Neural crest cell (in vitro differentiated cells): Measurements from ENCODE around the gene PCDH1. TPM values are rescaled to one million over a fixed set of nuclear protein-coding genes. Genes with fewer than 3 reads are reported as not detected.

Experiments used
- DNase-seq: peaks from one replicate; pipeline ENCODE4 v3.0.0; 2021; ENCODE audit warnings: low read depth, mixed read lengths, low spot score
- H3K27ac Mint-ChIP-seq: one replicate; pipeline ENCODE4 v1.8.0; 2021; ENCODE audit warnings: mild to moderate bottlenecking, mixed read lengths; ENCODE audit not compliant: unreplicated experiment
- H3K27me3 Mint-ChIP-seq: 2 replicates; pipeline ENCODE4 v1.8.0; 2021; ENCODE audit warnings: low read depth, mild to moderate bottlenecking, mixed read lengths
- H3K36me3 Mint-ChIP-seq: 2 replicates; pipeline ENCODE4 v1.8.0; 2021; ENCODE audit warnings: low read depth, mild to moderate bottlenecking, mixed read lengths
- H3K4me1 Mint-ChIP-seq: 2 replicates; pipeline ENCODE4 v1.8.0; 2021; ENCODE audit warnings: mixed read lengths
- H3K4me3 Mint-ChIP-seq: one replicate; pipeline ENCODE4 v1.8.0; 2021; ENCODE audit warnings: mild to moderate bottlenecking, mixed read lengths
- H3K9me3 Mint-ChIP-seq: 2 replicates; pipeline ENCODE4 v1.8.0; 2021; ENCODE audit warnings: mixed read lengths
- total RNA-seq: library from RNA; stranded (reverse); gene quantifications from 2 replicates; pipeline ENCODE4 v1.2.1, GENCODE V29; 2021
- TF ChIP-seq, protein P1 (sequence below): fragments of 200-600 bp; sonication (generic); conservative IDR thresholded peaks from 2 replicates; pipeline ENCODE4 v1.5.0; 2021; ENCODE audit warnings: antibody characterized with exemption, mild to moderate bottlenecking

Gene PCDH1
- total RNA-seq, 1 donor from 2014 or later, result 17.3 TPM

DNA sequence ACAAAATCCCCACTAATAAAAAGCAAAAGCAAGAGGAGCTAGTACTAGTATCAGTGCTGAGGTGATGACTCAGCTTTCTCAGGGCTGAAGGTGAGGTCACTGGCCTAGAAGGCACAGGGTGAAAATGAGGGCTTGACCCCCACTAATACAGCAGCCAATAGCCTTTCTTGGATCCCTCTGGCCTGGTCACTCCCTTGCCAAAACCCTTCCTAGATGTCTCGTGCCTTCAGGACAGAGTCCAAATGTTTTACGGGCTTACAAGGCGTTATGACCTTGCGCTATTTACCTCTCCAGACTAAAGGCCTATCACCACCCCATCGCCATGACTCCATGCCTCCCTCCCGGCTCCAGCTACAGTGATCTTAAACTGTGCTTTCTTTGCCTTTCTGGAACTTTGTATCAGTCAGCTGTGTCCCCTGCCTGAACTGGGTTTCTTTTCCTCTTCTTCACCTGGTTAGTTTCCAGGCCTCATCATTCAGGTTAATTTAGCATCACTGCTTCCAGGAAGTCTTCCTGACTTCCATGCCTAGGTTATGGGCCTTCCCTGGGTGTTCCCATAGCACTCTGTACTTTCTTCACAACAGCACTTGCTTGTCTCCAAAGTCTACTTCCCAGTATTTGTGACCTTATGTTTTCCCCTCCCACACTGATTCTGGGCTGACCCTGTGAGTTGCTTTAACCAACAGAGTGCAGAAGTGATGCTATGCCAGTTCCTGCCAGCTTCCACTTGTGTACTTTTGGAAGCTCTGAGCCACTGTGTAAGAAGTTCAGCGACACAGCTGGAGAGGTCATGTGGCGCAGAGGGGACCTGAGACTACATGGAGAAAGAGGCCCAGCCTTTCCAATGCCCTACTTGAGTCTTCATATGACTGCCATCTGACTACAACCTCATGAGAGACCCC is 41.3 kb upstream of the PCDH1 start:
- H3K27ac Mint-ChIP-seq, result no peak overlapping the region
- no peaks in the 10 kb centered on the region for H3K9me3 Mint-ChIP-seq
- peaks cover 11% of the 10 kb centered on the region for H3K27me3 Mint-ChIP-seq
- H3K36me3 Mint-ChIP-seq, result peaks cover 3% of the 10 kb centered on the region
- TF ChIP-seq, protein P1, sequence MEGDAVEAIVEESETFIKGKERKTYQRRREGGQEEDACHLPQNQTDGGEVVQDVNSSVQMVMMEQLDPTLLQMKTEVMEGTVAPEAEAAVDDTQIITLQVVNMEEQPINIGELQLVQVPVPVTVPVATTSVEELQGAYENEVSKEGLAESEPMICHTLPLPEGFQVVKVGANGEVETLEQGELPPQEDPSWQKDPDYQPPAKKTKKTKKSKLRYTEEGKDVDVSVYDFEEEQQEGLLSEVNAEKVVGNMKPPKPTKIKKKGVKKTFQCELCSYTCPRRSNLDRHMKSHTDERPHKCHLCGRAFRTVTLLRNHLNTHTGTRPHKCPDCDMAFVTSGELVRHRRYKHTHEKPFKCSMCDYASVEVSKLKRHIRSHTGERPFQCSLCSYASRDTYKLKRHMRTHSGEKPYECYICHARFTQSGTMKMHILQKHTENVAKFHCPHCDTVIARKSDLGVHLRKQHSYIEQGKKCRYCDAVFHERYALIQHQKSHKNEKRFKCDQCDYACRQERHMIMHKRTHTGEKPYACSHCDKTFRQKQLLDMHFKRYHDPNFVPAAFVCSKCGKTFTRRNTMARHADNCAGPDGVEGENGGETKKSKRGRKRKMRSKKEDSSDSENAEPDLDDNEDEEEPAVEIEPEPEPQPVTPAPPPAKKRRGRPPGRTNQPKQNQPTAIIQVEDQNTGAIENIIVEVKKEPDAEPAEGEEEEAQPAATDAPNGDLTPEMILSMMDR, result no peak
- peaks cover 25% of the 10 kb centered on the region for H3K4me1 Mint-ChIP-seq
- no peak for DNase-seq
- no peak overlapping the region for H3K4me3 Mint-ChIP-seq

DNA sequence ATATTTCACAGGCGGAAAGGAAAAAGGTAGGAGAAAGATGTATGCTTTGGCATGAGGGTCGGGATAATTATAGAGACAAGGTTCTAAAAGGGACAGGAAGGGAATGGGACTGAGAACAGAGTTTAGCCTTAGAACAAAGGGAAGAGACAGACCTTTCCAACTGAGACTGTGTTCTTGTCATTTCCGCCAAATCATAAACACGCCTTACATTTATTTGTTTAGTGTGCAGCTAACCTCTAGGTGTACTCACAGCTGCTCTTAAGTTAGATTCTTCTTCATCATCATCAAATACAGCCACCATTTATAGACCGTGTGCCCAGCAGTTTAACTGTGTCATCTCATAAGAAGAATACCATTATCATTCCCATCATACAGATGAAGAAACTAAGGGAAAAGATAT is 39.5 kb upstream of the PCDH1 start:
- H3K4me1 Mint-ChIP-seq, result peaks cover 21% of the 10 kb centered on the region
- TF ChIP-seq, protein P1, result no peak
- DNase-seq, result no peak
- H3K4me3 Mint-ChIP-seq, result peak overlapping the region; percentile 9
- H3K27ac Mint-ChIP-seq, result no peak overlapping the region
- H3K27me3 Mint-ChIP-seq, result peaks cover 18% of the 10 kb centered on the region
- no peaks in the 10 kb centered on the region for H3K36me3 Mint-ChIP-seq
- H3K9me3 Mint-ChIP-seq, result no peaks in the 10 kb centered on the region

DNA sequence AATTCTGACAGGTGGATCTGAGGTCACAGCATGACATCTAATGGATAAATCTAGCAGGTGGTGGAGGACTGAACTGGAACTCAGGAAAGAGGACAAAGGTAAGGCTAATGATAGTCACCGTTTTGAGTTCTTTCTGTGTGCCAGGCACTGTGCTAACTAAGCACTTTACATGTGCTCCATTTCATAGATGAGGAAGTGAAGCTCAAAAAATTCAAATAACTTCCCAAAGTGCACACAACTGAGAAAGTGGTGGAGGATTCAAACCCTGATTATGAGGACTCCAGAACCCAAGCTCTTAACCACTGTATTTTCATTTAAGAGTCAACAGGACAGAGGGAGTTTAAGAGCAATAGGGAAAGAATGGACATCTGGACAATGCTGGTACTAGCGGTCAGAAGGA is 38.3 kb upstream of the PCDH1 start:
- no peaks in the 10 kb centered on the region for H3K36me3 Mint-ChIP-seq
- peaks cover 18% of the 10 kb centered on the region for H3K27me3 Mint-ChIP-seq
- H3K4me3 Mint-ChIP-seq, result no peak overlapping the region
- peaks cover 20% of the 10 kb centered on the region for H3K4me1 Mint-ChIP-seq
- DNase-seq, result no peak
- H3K9me3 Mint-ChIP-seq, result no peaks in the 10 kb centered on the region
- TF ChIP-seq, protein P1, result no peak
- no peak overlapping the region for H3K27ac Mint-ChIP-seq

DNA sequence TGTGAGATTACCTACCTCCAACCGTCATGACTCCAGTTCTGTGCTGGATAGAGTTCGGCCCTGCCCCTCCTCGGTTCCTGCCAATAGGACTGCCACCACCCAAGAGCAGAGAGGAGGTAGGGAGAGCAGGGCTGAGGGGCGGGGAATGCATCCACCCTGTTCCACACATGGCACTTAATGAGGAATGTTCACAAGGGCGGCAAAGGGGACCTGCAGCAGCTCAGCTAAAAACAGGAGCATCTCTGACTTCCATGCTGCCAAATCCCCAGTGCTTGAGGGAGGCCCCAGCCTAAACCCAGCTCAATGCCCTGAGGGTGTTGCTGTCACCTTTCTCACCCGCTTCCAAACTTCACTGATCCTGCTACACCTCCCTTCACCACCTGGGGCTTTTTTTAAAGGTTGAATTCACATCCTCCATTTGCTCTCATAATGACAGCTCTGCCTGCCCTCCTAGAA is 37.7 kb upstream of the PCDH1 start:
- H3K9me3 Mint-ChIP-seq, result no peaks in the 10 kb centered on the region
- TF ChIP-seq, protein P1, result no peak
- H3K27ac Mint-ChIP-seq, result no peak overlapping the region
- H3K4me1 Mint-ChIP-seq, result peaks cover 16% of the 10 kb centered on the region
- peaks cover 18% of the 10 kb centered on the region for H3K27me3 Mint-ChIP-seq
- no peak overlapping the region for H3K4me3 Mint-ChIP-seq
- DNase-seq, result no peak
- H3K36me3 Mint-ChIP-seq, result no peaks in the 10 kb centered on the region

DNA sequence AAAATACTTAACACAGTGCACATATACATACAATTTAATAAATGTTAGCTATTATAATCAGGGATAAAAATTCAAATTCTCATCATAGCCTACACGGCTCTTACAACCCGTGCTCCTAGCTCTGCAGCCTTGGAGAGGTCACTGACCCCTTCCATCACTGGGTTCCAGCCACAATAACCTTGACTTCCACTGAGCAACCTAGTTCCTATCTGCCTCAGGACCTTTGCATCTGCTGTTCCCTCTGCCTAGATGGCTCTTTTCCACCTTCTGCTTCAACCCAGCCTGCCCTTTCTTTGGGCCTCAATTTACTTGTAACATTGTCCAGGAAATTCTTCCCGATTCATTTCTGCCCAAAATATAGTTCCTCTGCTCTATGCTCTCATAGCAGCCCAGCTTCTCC is 36.6 kb upstream of the PCDH1 start:
- H3K27ac Mint-ChIP-seq, result no peak overlapping the region
- no peaks in the 10 kb centered on the region for H3K9me3 Mint-ChIP-seq
- no peak for DNase-seq
- TF ChIP-seq, protein P1, result no peak
- peaks cover 18% of the 10 kb centered on the region for H3K27me3 Mint-ChIP-seq
- peaks cover 16% of the 10 kb centered on the region for H3K4me1 Mint-ChIP-seq
- H3K36me3 Mint-ChIP-seq, result no peaks in the 10 kb centered on the region
- peak overlapping the region; percentile 59 for H3K4me3 Mint-ChIP-seq
